Measurements from ENCODE around the gene SFXN3. TPM values are rescaled to one million over a fixed set of nuclear protein-coding genes. Genes with fewer than 3 reads are reported as not detected.

The SFXN3 gene
- polyA plus RNA-seq, 3 donors: 21.3 to 152 (median 24.2) TPM

- H3K4me1 ChIP-seq (ENCODE audit: control insufficient read depth in 1 of 2, insufficient read depth in 2 of 2, low read length in 2 of 2): peaks cover 35 to 52% of the 10 kb centered on the region in 2 donors
- peak overlapping the region; percentile 74 to 92 (median 88) for H3K4me3 ChIP-seq (replicated peaks in 1 of 3; ENCODE audit: low read depth in 2 of 3, low read length in 3 of 3)
- peak; percentile 49 to 64 (median 55) for DNase-seq
- H3K27me3 ChIP-seq (ENCODE audit: control insufficient read depth in 2 of 2, insufficient read depth in 2 of 2, low read length in 2 of 2): no peaks in the 10 kb centered on the region
- Mint-ChIP-seq H3K9me3 (no peaks in the 10 kb centered on the region), H3K27ac (peak overlapping the region; percentile 50 to 83 (median 74)), H3K27me3 (ENCODE audit: low read depth in 3 of 3) (peaks cover 0 to 5% (median 4%) of the 10 kb centered on the region in 3 donors), H3K36me3 (peaks cover 13 to 14% of the 10 kb centered on the region in 2 donors), H3K4me3 (peak overlapping the region; percentile 95 to 98), H3K4me1 (peaks cover 39% of the 10 kb centered on the region)
- H3K4me2 ChIP-seq (replicated peaks; ENCODE audit: extremely low read depth, low read length, poor library complexity, severe bottlenecking): peak overlapping the region; percentile 85
- intact Hi-C loops (cut with micrococcal nuclease): no loop called here
- under 1% methylated on average over 49 of the region's 66 CpGs for WGBS (ENCODE audit: insufficient coverage)
- peak overlapping the region; percentile 94 for H2AFZ ChIP-seq (ENCODE audit: insufficient read depth, low read depth, low read length, poor library complexity, severe bottlenecking)
- peaks cover 5% of the 10 kb centered on the region for H3K79me2 ChIP-seq (ENCODE audit: insufficient read depth, low read length)
- H4K20me1 ChIP-seq (ENCODE audit: insufficient read depth, low read length): no peaks in the 10 kb centered on the region
- peak; percentile 97 for TF ChIP-seq CTCF (IDR thresholded peaks at IDR 0.05)
- H3K27ac ChIP-seq (ENCODE audit: low read depth in 1 of 2, low read length in 2 of 2): peak overlapping the region in 1 of 2 donors; percentile 48
- peaks cover 3 to 9% of the 10 kb centered on the region in 2 donors for H3K36me3 ChIP-seq (replicated peaks in 1 of 2; ENCODE audit: control insufficient read depth in 1 of 2, insufficient read depth in 2 of 2, low read length in 2 of 2)
- H3K9ac ChIP-seq (ENCODE audit: insufficient read depth, low read length, poor library complexity, severe bottlenecking): peak overlapping the region; percentile 86
- no peaks in the 10 kb centered on the region for H3K9me3 ChIP-seq (replicated peaks in 1 of 2; ENCODE audit: control insufficient read depth in 1 of 2, insufficient read depth in 1 of 2, low read length in 2 of 2)
These were observed 33.5 kb upstream of the SFXN3 start for GRCh38 chr10:100997360-100998182.

- peak overlapping the region; percentile 94 for H2AFZ ChIP-seq (ENCODE audit: insufficient read depth, low read depth, low read length, poor library complexity, severe bottlenecking)
- Mint-ChIP-seq H3K4me3 (peak overlapping the region; percentile 95 to 98), H3K9me3 (no peaks in the 10 kb centered on the region), H3K27ac (peak overlapping the region in 6 of 7 donors; percentile 50 to 90 (median 78)), H3K36me3 (peaks cover 5 to 9% of the 10 kb centered on the region in 2 donors), H3K4me1 (peaks cover 39% of the 10 kb centered on the region), H3K27me3 (ENCODE audit: low read depth in 3 of 3) (peaks cover 0 to 5% (median 4%) of the 10 kb centered on the region in 3 donors)
- H3K4me1 ChIP-seq (ENCODE audit: control insufficient read depth in 1 of 2, insufficient read depth in 2 of 2, low read length in 2 of 2): peaks cover 35 to 52% of the 10 kb centered on the region in 2 donors
- intact Hi-C loops (cut with micrococcal nuclease): no loop called here
- peak overlapping the region; percentile 86 for H3K9ac ChIP-seq (ENCODE audit: insufficient read depth, low read length, poor library complexity, severe bottlenecking)
- no peaks in the 10 kb centered on the region for H3K27me3 ChIP-seq (ENCODE audit: control insufficient read depth in 2 of 2, insufficient read depth in 2 of 2, low read length in 2 of 2)
- peak; percentile 23 to 36 (median 30) for DNase-seq
- TF ChIP-seq CTCF (IDR thresholded peaks at IDR 0.05): no peak
- H3K27ac ChIP-seq (ENCODE audit: low read depth in 1 of 2, low read length in 2 of 2): peak overlapping the region; percentile 10 to 40
- no peaks in the 10 kb centered on the region for H3K9me3 ChIP-seq (replicated peaks in 1 of 2; ENCODE audit: control insufficient read depth in 1 of 2, insufficient read depth in 1 of 2, low read length in 2 of 2)
- H3K36me3 ChIP-seq (replicated peaks in 1 of 2; ENCODE audit: control insufficient read depth in 1 of 2, insufficient read depth in 2 of 2, low read length in 2 of 2): peaks cover under 1 to 4% of the 10 kb centered on the region in 2 donors
- under 1% methylated on average over 21 of the region's 25 CpGs for WGBS (ENCODE audit: insufficient coverage)
- H3K4me2 ChIP-seq (replicated peaks; ENCODE audit: extremely low read depth, low read length, poor library complexity, severe bottlenecking): peak overlapping the region; percentile 85
- H3K4me3 ChIP-seq (replicated peaks in 1 of 3; ENCODE audit: low read depth in 2 of 3, low read length in 3 of 3): peak overlapping the region; percentile 74 to 92 (median 88)
- no peaks in the 10 kb centered on the region for H4K20me1 ChIP-seq (ENCODE audit: insufficient read depth, low read length)
- H3K79me2 ChIP-seq (ENCODE audit: insufficient read depth, low read length): peaks cover 5% of the 10 kb centered on the region
These were observed 32.6 kb upstream of the SFXN3 start for GRCh38 chr10:100998183-100998990.
